Measurements from ENCODE around the gene MRPL2.
A peak's percentile ranks its signal among the peaks of the same experiment; 100 is the strongest.

MRPL2 gene

DNA sequence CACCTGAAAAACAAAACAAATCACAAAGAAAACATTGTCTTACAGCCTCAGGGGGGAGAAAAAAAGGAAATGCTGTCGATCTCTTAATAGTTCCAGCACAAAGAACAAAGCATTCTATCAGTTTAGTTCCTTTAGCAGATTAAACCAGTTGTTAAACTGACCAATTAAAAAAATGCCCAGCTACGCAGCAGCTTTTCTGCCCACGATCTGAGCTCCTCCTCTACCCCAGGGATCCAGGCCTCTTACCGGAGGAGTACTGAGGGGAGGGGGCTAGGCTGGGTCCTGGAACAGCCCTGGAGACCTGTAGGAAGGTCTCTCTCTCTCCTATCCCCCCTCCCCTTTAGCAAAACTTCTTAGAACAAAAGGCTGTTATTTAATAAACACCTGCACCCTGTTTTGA lies 30.2 kb upstream of the MRPL2 start:
- no peak overlapping the region for H3K14ac ChIP-seq (ENCODE audit: low read length in 2 of 2)
- H3K4ac ChIP-seq (ENCODE audit: low read depth in 1 of 2, low read length in 2 of 2), result peak overlapping the region; percentile 38 to 43
- H3K79me1 ChIP-seq (replicated peaks; ENCODE audit: low read length, poor library complexity, severe bottlenecking), result peaks cover 3% of the 10 kb centered on the region
- H2BK5ac ChIP-seq (ENCODE audit: low read depth, low read length, poor library complexity, severe bottlenecking), result peak overlapping the region; percentile 77
- DNase-seq, result no peak
- peak overlapping the region; percentile 84 for H2BK15ac ChIP-seq (ENCODE audit: low read depth, poor library complexity, severe bottlenecking)
- no peaks in the 10 kb centered on the region for H3K27me3 ChIP-seq (ENCODE audit: control insufficient read depth in 1 of 2, insufficient read depth in 1 of 2, low read length in 2 of 2)
- peak overlapping the region; percentile 77 for H4K91ac ChIP-seq (ENCODE audit: low read length)
- no peaks in the 10 kb centered on the region for H3K36me3 ChIP-seq (ENCODE audit: control insufficient read depth in 1 of 2, insufficient read depth in 2 of 2, low read depth in 1 of 2, low read length in 2 of 2)
- peak overlapping the region in 1 of 2 experiments; percentile 89 for H3K23ac ChIP-seq (ENCODE audit: low read length in 2 of 2)
- peak overlapping the region; percentile 97 for H2AK5ac ChIP-seq (ENCODE audit: low read length, severe bottlenecking)
- H2BK120ac ChIP-seq (ENCODE audit: low read depth, low read length), result no peak overlapping the region
- H3K4me2 ChIP-seq (ENCODE audit: low read length, poor library complexity, severe bottlenecking), result peak overlapping the region; percentile 46
- H3K4me1 ChIP-seq (ENCODE audit: control insufficient read depth, insufficient read depth, low read depth, low read length), result peaks cover 45% of the 10 kb centered on the region
- no CpG with 5 or more reads among the region's 4 CpGs for WGBS
- H3K9ac ChIP-seq (ENCODE audit: low read length), result peak overlapping the region; percentile 17
- no peak overlapping the region for H4K8ac ChIP-seq (ENCODE audit: low read length)
- H3K4me3 ChIP-seq (ENCODE audit: insufficient read depth in 1 of 2, low read depth in 1 of 2, low read length in 2 of 2), result no peak overlapping the region
- peak overlapping the region; percentile 88 for H3K27ac ChIP-seq (ENCODE audit: low read length, poor library complexity, severe bottlenecking)
- H2BK12ac ChIP-seq (ENCODE audit: low read length in 2 of 2), result no peak overlapping the region
- H2AFZ ChIP-seq (ENCODE audit: low read depth, low read length), result no peak overlapping the region
- H3K9me3 ChIP-seq (ENCODE audit: control insufficient read depth, low read length), result no peaks in the 10 kb centered on the region
- H3K18ac ChIP-seq (ENCODE audit: low read depth in 1 of 2, low read length in 2 of 2), result peak overlapping the region in 1 of 2 experiments; percentile 46

DNA sequence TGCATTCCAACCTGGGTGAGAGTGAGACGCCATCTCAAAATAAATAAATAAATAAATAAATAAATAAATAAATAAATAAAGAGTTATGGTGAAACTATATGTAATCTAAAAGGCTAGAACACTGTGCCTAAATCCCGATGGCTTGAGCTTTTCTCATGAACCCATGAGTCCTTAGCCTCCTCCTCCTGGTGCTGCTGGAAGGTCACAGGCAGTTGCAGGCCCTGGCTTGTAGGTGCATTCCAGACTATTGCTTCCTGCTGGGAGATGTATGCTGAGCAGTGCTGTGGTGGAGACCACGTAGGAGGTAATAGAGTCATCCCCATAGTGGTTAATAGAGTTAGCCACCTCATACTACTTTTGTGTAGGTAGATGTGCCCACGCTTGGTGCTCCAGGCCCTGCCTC lies 29.4 kb upstream of the MRPL2 start:
- H3K4me3 ChIP-seq (ENCODE audit: insufficient read depth in 1 of 2, low read depth in 1 of 2, low read length in 2 of 2), result no peak overlapping the region
- H3K14ac ChIP-seq (ENCODE audit: low read length in 2 of 2), result peak overlapping the region in 1 of 2 experiments; percentile 9
- no peak overlapping the region for H2AFZ ChIP-seq (ENCODE audit: low read depth, low read length)
- no peak overlapping the region for H3K9ac ChIP-seq (ENCODE audit: low read length)
- H2BK5ac ChIP-seq (ENCODE audit: low read depth, low read length, poor library complexity, severe bottlenecking), result no peak overlapping the region
- H3K79me1 ChIP-seq (replicated peaks; ENCODE audit: low read length, poor library complexity, severe bottlenecking), result peaks cover 3% of the 10 kb centered on the region
- 91% methylated on average over 3 of the region's 4 CpGs for WGBS
- no peaks in the 10 kb centered on the region for H3K27me3 ChIP-seq (ENCODE audit: control insufficient read depth in 1 of 2, insufficient read depth in 1 of 2, low read length in 2 of 2)
- no peak overlapping the region for H3K4me2 ChIP-seq (ENCODE audit: low read length, poor library complexity, severe bottlenecking)
- peaks cover 45% of the 10 kb centered on the region for H3K4me1 ChIP-seq (ENCODE audit: control insufficient read depth, insufficient read depth, low read depth, low read length)
- peak overlapping the region; percentile 93 for H2AK5ac ChIP-seq (ENCODE audit: low read length, severe bottlenecking)
- H2BK12ac ChIP-seq (ENCODE audit: low read length in 2 of 2), result no peak overlapping the region
- no peaks in the 10 kb centered on the region for H3K9me3 ChIP-seq (ENCODE audit: control insufficient read depth, low read length)
- H2BK15ac ChIP-seq (ENCODE audit: low read depth, poor library complexity, severe bottlenecking), result no peak overlapping the region
- DNase-seq, result no peak
- no peaks in the 10 kb centered on the region for H3K36me3 ChIP-seq (ENCODE audit: control insufficient read depth in 1 of 2, insufficient read depth in 2 of 2, low read depth in 1 of 2, low read length in 2 of 2)
- H4K91ac ChIP-seq (ENCODE audit: low read length), result no peak overlapping the region
- H3K4ac ChIP-seq (ENCODE audit: low read depth in 1 of 2, low read length in 2 of 2), result no peak overlapping the region
- H3K27ac ChIP-seq (ENCODE audit: low read length, poor library complexity, severe bottlenecking), result peak overlapping the region; percentile 88
- no peak overlapping the region for H2BK120ac ChIP-seq (ENCODE audit: low read depth, low read length)
- H3K18ac ChIP-seq (ENCODE audit: low read depth in 1 of 2, low read length in 2 of 2), result no peak overlapping the region
- H4K8ac ChIP-seq (ENCODE audit: low read length), result no peak overlapping the region
- no peak overlapping the region for H3K23ac ChIP-seq (ENCODE audit: low read length in 2 of 2)

DNA sequence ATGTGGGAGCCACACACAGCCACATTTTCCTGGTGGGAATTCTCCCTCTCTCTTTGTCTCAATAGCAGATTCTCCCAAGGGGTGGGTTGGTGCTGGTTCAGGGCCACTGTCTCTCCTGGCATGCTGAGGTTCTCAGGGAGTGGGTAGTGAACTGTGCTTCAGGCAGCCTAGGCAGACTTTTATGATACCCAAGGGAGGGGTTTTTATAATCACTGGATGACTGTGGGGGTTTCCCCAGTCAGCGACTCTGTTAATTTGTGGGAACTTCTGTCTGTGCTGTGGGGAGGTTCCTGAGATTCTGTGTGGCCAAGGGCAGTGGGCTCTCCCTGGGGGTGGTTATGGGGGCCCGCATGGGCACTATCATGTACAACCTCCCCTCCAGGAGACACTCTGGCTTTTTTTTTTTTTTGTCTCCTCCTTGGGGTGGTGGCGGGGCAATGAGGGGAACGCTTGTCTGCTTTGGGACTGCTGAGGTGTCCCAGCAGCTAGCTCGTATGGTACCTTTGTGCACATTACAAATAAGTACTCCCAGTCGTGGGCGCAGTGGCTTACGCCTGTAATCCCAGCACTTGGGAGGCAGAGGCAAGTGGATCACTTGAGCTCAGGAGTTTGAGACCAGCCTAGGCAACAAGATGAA lies 26.9 kb upstream of the MRPL2 start:
- WGBS, result 85% methylated on average over 7 of the region's 8 CpGs
- Histone ChIP-seq H3K36me3 (ENCODE audit: control insufficient read depth in 1 of 2, insufficient read depth in 2 of 2, low read depth in 1 of 2, low read length in 2 of 2) (no peaks in the 10 kb centered on the region), H2BK5ac (ENCODE audit: low read depth, low read length, poor library complexity, severe bottlenecking) (no peak overlapping the region), H3K23ac (ENCODE audit: low read length in 2 of 2) (no peak overlapping the region), H4K8ac (ENCODE audit: low read length) (no peak overlapping the region), H3K4me1 (ENCODE audit: control insufficient read depth, insufficient read depth, low read depth, low read length) (peaks cover 47% of the 10 kb centered on the region), H3K4me2 (ENCODE audit: low read length, poor library complexity, severe bottlenecking) (no peak overlapping the region), H2BK120ac (ENCODE audit: low read depth, low read length) (no peak overlapping the region), H4K91ac (ENCODE audit: low read length) (no peak overlapping the region), H2AFZ (ENCODE audit: low read depth, low read length) (no peak overlapping the region), H3K27ac (ENCODE audit: low read length, poor library complexity, severe bottlenecking) (no peak overlapping the region), H3K9ac (ENCODE audit: low read length) (no peak overlapping the region), H3K18ac (ENCODE audit: low read depth in 1 of 2, low read length in 2 of 2) (no peak overlapping the region), H3K4me3 (ENCODE audit: insufficient read depth in 1 of 2, low read depth in 1 of 2, low read length in 2 of 2) (no peak overlapping the region), H3K9me3 (ENCODE audit: control insufficient read depth, low read length) (no peaks in the 10 kb centered on the region), H3K27me3 (ENCODE audit: control insufficient read depth in 1 of 2, insufficient read depth in 1 of 2, low read length in 2 of 2) (no peaks in the 10 kb centered on the region), H3K14ac (ENCODE audit: low read length in 2 of 2) (no peak overlapping the region), H2AK5ac (ENCODE audit: low read length, severe bottlenecking) (peak overlapping the region; percentile 33), H2BK12ac (ENCODE audit: low read length in 2 of 2) (no peak overlapping the region), H2BK15ac (ENCODE audit: low read depth, poor library complexity, severe bottlenecking) (no peak overlapping the region), H3K4ac (ENCODE audit: low read depth in 1 of 2, low read length in 2 of 2) (no peak overlapping the region), H3K79me1 (replicated peaks; ENCODE audit: low read length, poor library complexity, severe bottlenecking) (peaks cover 3% of the 10 kb centered on the region)
- peak; percentile 34 for DNase-seq

DNA sequence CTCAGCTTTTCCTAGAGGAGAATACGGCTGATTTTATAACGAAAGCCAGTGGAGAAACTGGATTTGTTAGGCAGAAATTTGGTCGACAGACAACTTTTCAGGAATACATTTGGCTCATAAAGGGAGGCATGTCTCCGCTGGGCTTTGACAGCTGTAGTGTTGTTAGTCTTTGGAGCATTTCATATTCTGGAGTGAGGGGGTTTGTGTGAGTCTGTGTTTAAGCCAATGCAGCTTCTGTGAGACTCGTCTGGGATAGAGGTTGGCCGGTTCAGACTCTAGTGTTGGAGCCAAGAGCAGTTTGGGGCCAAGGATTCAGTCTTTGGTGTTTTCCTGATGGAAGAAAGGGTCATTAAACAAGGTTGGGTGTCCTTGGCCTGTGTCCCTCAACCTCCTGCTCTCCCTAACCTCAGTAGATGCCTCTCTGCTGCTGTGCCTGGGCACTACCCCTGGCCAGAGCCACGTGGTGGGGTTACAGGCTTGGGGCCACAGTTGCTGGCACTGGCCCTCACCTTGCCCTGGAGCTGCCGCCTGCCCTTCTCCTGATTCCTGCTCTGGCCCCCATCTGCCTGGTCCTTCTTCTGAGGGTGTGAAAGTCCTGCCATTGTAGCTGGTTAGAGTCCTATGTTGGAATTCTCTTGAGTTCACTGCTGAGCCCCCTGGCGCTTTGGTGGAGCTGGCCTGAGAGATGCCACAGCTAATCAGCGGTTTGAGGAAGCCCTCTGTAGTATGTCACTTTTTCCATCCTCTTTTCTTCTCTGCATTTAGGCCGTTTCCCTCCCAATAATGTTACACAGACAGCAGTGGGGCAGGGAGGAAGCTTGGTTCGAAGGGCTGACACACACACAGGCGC lies 23.8 kb upstream of the MRPL2 start:
- Histone ChIP-seq H3K9me3 (ENCODE audit: control insufficient read depth, low read length) (no peaks in the 10 kb centered on the region), H3K79me1 (replicated peaks; ENCODE audit: low read length, poor library complexity, severe bottlenecking) (peaks cover 3% of the 10 kb centered on the region), H3K9ac (ENCODE audit: low read length) (no peak overlapping the region), H2BK12ac (ENCODE audit: low read length in 2 of 2) (no peak overlapping the region), H4K8ac (ENCODE audit: low read length) (no peak overlapping the region), H3K4me3 (ENCODE audit: insufficient read depth in 1 of 2, low read depth in 1 of 2, low read length in 2 of 2) (no peak overlapping the region), H2AK5ac (ENCODE audit: low read length, severe bottlenecking) (no peak overlapping the region), H3K23ac (ENCODE audit: low read length in 2 of 2) (no peak overlapping the region), H3K4me1 (ENCODE audit: control insufficient read depth, insufficient read depth, low read depth, low read length) (peaks cover 31% of the 10 kb centered on the region), H2BK5ac (ENCODE audit: low read depth, low read length, poor library complexity, severe bottlenecking) (no peak overlapping the region), H3K18ac (ENCODE audit: low read depth in 1 of 2, low read length in 2 of 2) (no peak overlapping the region), H3K4me2 (ENCODE audit: low read length, poor library complexity, severe bottlenecking) (no peak overlapping the region), H3K14ac (ENCODE audit: low read length in 2 of 2) (no peak overlapping the region), H2BK120ac (ENCODE audit: low read depth, low read length) (no peak overlapping the region), H4K91ac (ENCODE audit: low read length) (no peak overlapping the region), H3K4ac (ENCODE audit: low read depth in 1 of 2, low read length in 2 of 2) (no peak overlapping the region), H3K27me3 (ENCODE audit: control insufficient read depth in 1 of 2, insufficient read depth in 1 of 2, low read length in 2 of 2) (no peaks in the 10 kb centered on the region), H2AFZ (ENCODE audit: low read depth, low read length) (no peak overlapping the region), H3K36me3 (ENCODE audit: control insufficient read depth in 1 of 2, insufficient read depth in 2 of 2, low read depth in 1 of 2, low read length in 2 of 2) (no peaks in the 10 kb centered on the region), H3K27ac (ENCODE audit: low read length, poor library complexity, severe bottlenecking) (no peak overlapping the region), H2BK15ac (ENCODE audit: low read depth, poor library complexity, severe bottlenecking) (no peak overlapping the region)
- no peak for DNase-seq
- 90% methylated on average over 13 of the region's 13 CpGs for WGBS

Measured in mesenchymal stem cell (in vitro differentiated cells and primary cell).